ENCODE results near the gene HEPHL1.

Gene HEPHL1

DNA sequence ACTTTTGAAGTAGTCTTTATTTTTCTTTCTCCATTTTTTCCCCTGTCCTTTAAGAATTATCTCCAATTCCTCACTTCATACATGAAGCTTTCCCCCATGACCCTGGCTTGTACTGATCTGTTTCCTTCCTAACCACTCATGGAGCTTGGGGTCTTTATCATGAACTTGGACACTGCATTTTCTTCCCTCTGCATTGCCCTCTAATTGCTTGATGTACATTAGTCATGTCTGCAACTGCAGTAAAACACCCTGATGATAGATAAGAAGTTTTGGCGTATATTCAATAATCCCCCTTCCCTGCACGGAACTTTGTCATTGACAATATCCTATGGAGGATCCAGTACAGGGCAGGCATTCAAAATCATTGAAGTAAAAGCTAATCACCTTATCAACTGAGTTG is 3.4 kb downstream of the HEPHL1 start:
- no peaks in the 10 kb centered on the region for H3K4me1 ChIP-seq (ENCODE audit: control insufficient read depth, insufficient read depth, low read length)
- H3K9me3 ChIP-seq (replicated peaks; ENCODE audit: low read length): no peaks in the 10 kb centered on the region
- no peak overlapping the region for H3K9ac ChIP-seq (ENCODE audit: low read depth, low read length)
- H3K4me2 ChIP-seq (ENCODE audit: low read length): no peak overlapping the region
- H3K36me3 ChIP-seq (ENCODE audit: insufficient read depth, low read length): no peaks in the 10 kb centered on the region
- H3K4me3 ChIP-seq (ENCODE audit: low read length): no peak overlapping the region
- no peaks in the 10 kb centered on the region for H3K27me3 ChIP-seq (ENCODE audit: control insufficient read depth, insufficient read depth, low read length)

GRCh38 chr11:94025690-94026394 is 4.7 kb downstream of the HEPHL1 start:
- no peaks in the 10 kb centered on the region for H3K36me3 ChIP-seq (ENCODE audit: insufficient read depth, low read length)
- H3K4me1 ChIP-seq (ENCODE audit: control insufficient read depth, insufficient read depth, low read length): no peaks in the 10 kb centered on the region
- H3K4me3 ChIP-seq (ENCODE audit: low read length): no peak overlapping the region
- H3K9me3 ChIP-seq (replicated peaks; ENCODE audit: low read length): no peaks in the 10 kb centered on the region
- H3K4me2 ChIP-seq (ENCODE audit: low read length): no peak overlapping the region
- no peak overlapping the region for H3K9ac ChIP-seq (ENCODE audit: low read depth, low read length)
- no peaks in the 10 kb centered on the region for H3K27me3 ChIP-seq (ENCODE audit: control insufficient read depth, insufficient read depth, low read length)

GRCh38 chr11:94027210-94027609 is 6.1 kb downstream of the HEPHL1 start:
- no peaks in the 10 kb centered on the region for H3K4me1 ChIP-seq (ENCODE audit: control insufficient read depth, insufficient read depth, low read length)
- H3K4me3 ChIP-seq (ENCODE audit: low read length): no peak overlapping the region
- H3K4me2 ChIP-seq (ENCODE audit: low read length): no peak overlapping the region
- no peaks in the 10 kb centered on the region for H3K36me3 ChIP-seq (ENCODE audit: insufficient read depth, low read length)
- no peaks in the 10 kb centered on the region for H3K27me3 ChIP-seq (ENCODE audit: control insufficient read depth, insufficient read depth, low read length)
- no peak overlapping the region for H3K9ac ChIP-seq (ENCODE audit: low read depth, low read length)
- H3K9me3 ChIP-seq (replicated peaks; ENCODE audit: low read length): no peaks in the 10 kb centered on the region

GRCh38 chr11:94028436-94028835 is 7.3 kb downstream of the HEPHL1 start:
- no peak overlapping the region for H3K4me2 ChIP-seq (ENCODE audit: low read length)
- H3K36me3 ChIP-seq (ENCODE audit: insufficient read depth, low read length): no peaks in the 10 kb centered on the region
- H3K4me3 ChIP-seq (ENCODE audit: low read length): no peak overlapping the region
- H3K4me1 ChIP-seq (ENCODE audit: control insufficient read depth, insufficient read depth, low read length): no peaks in the 10 kb centered on the region
- H3K27me3 ChIP-seq (ENCODE audit: control insufficient read depth, insufficient read depth, low read length): no peaks in the 10 kb centered on the region
- H3K9me3 ChIP-seq (replicated peaks; ENCODE audit: low read length): no peaks in the 10 kb centered on the region
- H3K9ac ChIP-seq (ENCODE audit: low read depth, low read length): no peak overlapping the region

DNA sequence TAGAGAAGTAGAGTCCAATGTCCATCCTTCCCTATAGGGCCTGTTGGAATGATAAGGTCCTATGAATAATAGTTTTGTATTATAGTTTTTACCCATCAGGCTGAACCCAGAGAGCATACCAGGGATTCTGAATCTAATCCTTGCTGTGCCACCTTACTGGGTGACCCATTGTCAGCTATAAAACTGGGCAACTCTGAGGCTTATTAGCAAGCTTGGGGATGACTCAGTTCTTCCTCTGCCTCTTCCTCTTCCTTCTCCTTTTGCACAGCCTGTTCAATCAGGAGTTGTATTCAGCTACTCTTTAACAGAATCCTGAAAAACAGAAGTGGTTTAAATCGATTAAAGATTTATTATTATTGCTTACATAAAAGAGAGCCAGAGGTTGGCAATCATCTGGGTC is 8.9 kb downstream of the HEPHL1 start:
- Histone ChIP-seq H3K4me3 (ENCODE audit: low read length) (no peak overlapping the region), H3K9me3 (replicated peaks; ENCODE audit: low read length) (no peaks in the 10 kb centered on the region), H3K27me3 (ENCODE audit: control insufficient read depth, insufficient read depth, low read length) (no peaks in the 10 kb centered on the region), H3K4me1 (ENCODE audit: control insufficient read depth, insufficient read depth, low read length) (no peaks in the 10 kb centered on the region), H3K9ac (ENCODE audit: low read depth, low read length) (no peak overlapping the region), H3K4me2 (ENCODE audit: low read length) (no peak overlapping the region), H3K36me3 (ENCODE audit: insufficient read depth, low read length) (no peaks in the 10 kb centered on the region)

DNA sequence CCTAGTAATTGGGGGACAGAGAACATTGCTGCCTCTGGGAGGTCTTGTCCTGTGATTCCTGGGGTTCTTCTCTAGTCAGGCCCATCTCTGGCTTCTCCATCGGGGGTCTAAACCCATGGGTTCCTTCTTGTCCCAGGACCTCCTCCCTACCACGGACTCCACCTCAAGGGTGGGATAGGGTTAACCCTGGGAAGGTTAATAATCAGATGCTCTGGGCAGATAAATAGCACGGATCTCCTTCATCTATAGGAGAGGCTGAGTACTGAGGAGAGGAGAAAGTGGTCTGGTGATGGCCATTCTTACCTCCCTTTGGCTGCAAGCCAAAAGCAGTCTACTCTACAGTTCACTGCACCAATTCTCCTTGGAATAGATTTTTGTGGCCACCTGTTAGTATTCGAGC is 10.5 kb downstream of the HEPHL1 start:
- no peaks in the 10 kb centered on the region for H3K27me3 ChIP-seq (ENCODE audit: control insufficient read depth, insufficient read depth, low read length)

GRCh38 chr11:94032066-94032465 is 10.9 kb downstream of the HEPHL1 start:
- no peaks in the 10 kb centered on the region for H3K27me3 ChIP-seq (ENCODE audit: control insufficient read depth, insufficient read depth, low read length)
- H3K4me1 ChIP-seq (ENCODE audit: control insufficient read depth, insufficient read depth, low read length): no peaks in the 10 kb centered on the region
- H3K9ac ChIP-seq (ENCODE audit: low read depth, low read length): no peak overlapping the region
- no peak overlapping the region for H3K4me3 ChIP-seq (ENCODE audit: low read length)
- H3K9me3 ChIP-seq (replicated peaks; ENCODE audit: low read length): no peaks in the 10 kb centered on the region
- no peak overlapping the region for H3K4me2 ChIP-seq (ENCODE audit: low read length)
- no peaks in the 10 kb centered on the region for H3K36me3 ChIP-seq (ENCODE audit: insufficient read depth, low read length)

More for the DNA sequence above, 10.5 kb downstream of the HEPHL1 start:
- Histone ChIP-seq H3K4me1 (ENCODE audit: control insufficient read depth, insufficient read depth, low read length) (no peaks in the 10 kb centered on the region), H3K36me3 (ENCODE audit: insufficient read depth, low read length) (no peaks in the 10 kb centered on the region), H3K9me3 (replicated peaks; ENCODE audit: low read length) (no peaks in the 10 kb centered on the region), H3K4me2 (ENCODE audit: low read length) (no peak overlapping the region), H3K9ac (ENCODE audit: low read depth, low read length) (no peak overlapping the region), H3K4me3 (ENCODE audit: low read length) (no peak overlapping the region)

- no peaks in the 10 kb centered on the region for H3K27me3 ChIP-seq (ENCODE audit: control insufficient read depth, insufficient read depth, low read length)
- no peak overlapping the region for H3K9ac ChIP-seq (ENCODE audit: low read depth, low read length)
- H3K36me3 ChIP-seq (ENCODE audit: insufficient read depth, low read length): no peaks in the 10 kb centered on the region
- no peak overlapping the region for H3K4me2 ChIP-seq (ENCODE audit: low read length)
- no peaks in the 10 kb centered on the region for H3K9me3 ChIP-seq (replicated peaks; ENCODE audit: low read length)
- H3K4me3 ChIP-seq (ENCODE audit: low read length): no peak overlapping the region
- no peaks in the 10 kb centered on the region for H3K4me1 ChIP-seq (ENCODE audit: control insufficient read depth, insufficient read depth, low read length)
Observed at GRCh38 chr11:94032725-94033124, 11.6 kb downstream of the HEPHL1 start.

GRCh38 chr11:94034207-94034606 is 13.1 kb downstream of the HEPHL1 start:
- Histone ChIP-seq H3K4me2 (ENCODE audit: low read length) (no peak overlapping the region), H3K36me3 (ENCODE audit: insufficient read depth, low read length) (no peaks in the 10 kb centered on the region), H3K4me3 (ENCODE audit: low read length) (no peak overlapping the region), H3K27me3 (ENCODE audit: control insufficient read depth, insufficient read depth, low read length) (no peaks in the 10 kb centered on the region), H3K4me1 (ENCODE audit: control insufficient read depth, insufficient read depth, low read length) (no peaks in the 10 kb centered on the region), H3K9me3 (replicated peaks; ENCODE audit: low read length) (no peaks in the 10 kb centered on the region), H3K9ac (ENCODE audit: low read depth, low read length) (no peak overlapping the region)

- no peaks in the 10 kb centered on the region for H3K36me3 ChIP-seq (ENCODE audit: insufficient read depth, low read length)
- H3K9me3 ChIP-seq (replicated peaks; ENCODE audit: low read length): no peaks in the 10 kb centered on the region
- H3K4me2 ChIP-seq (ENCODE audit: low read length): no peak overlapping the region
- no peaks in the 10 kb centered on the region for H3K27me3 ChIP-seq (ENCODE audit: control insufficient read depth, insufficient read depth, low read length)
- H3K9ac ChIP-seq (ENCODE audit: low read depth, low read length): no peak overlapping the region
- H3K4me1 ChIP-seq (ENCODE audit: control insufficient read depth, insufficient read depth, low read length): no peaks in the 10 kb centered on the region
- H3K4me3 ChIP-seq (ENCODE audit: low read length): no peak overlapping the region
Observed at GRCh38 chr11:94036096-94036495, 14.9 kb downstream of the HEPHL1 start.

DNA sequence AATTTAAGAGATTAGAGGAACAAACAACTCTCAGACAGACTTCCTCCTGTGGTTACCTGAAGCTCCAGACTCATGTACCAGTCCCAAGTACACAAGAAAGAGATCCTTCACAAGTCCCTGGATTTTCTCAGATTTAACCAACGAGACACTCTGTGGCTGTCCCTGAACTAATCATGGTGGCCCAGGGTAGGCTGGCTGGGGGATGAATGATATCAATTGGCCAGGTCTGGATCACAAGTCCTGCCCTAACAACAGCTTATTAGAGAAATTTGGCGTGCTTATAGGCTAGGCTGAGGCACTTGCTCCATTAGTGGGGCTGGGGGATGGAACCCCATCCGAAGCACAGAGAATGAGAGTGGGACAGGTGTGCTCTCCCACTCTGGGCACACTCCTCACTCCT is 22.1 kb downstream of the HEPHL1 start:
- Histone ChIP-seq H3K4me3 (ENCODE audit: low read length) (no peak overlapping the region), H3K27me3 (ENCODE audit: control insufficient read depth, insufficient read depth, low read length) (no peaks in the 10 kb centered on the region), H3K9ac (ENCODE audit: low read depth, low read length) (no peak overlapping the region), H3K4me2 (ENCODE audit: low read length) (no peak overlapping the region), H3K9me3 (replicated peaks; ENCODE audit: low read length) (no peaks in the 10 kb centered on the region), H3K36me3 (ENCODE audit: insufficient read depth, low read length) (no peaks in the 10 kb centered on the region), H3K4me1 (ENCODE audit: control insufficient read depth, insufficient read depth, low read length) (no peaks in the 10 kb centered on the region)

- no peaks in the 10 kb centered on the region for H3K27me3 ChIP-seq (ENCODE audit: control insufficient read depth, insufficient read depth, low read length)
- H3K4me2 ChIP-seq (ENCODE audit: low read length): no peak overlapping the region
- no peaks in the 10 kb centered on the region for H3K4me1 ChIP-seq (ENCODE audit: control insufficient read depth, insufficient read depth, low read length)
- H3K36me3 ChIP-seq (ENCODE audit: insufficient read depth, low read length): no peaks in the 10 kb centered on the region
- H3K4me3 ChIP-seq (ENCODE audit: low read length): no peak overlapping the region
- no peak overlapping the region for H3K9ac ChIP-seq (ENCODE audit: low read depth, low read length)
- no peaks in the 10 kb centered on the region for H3K9me3 ChIP-seq (replicated peaks; ENCODE audit: low read length)
Observed at GRCh38 chr11:94046796-94047195, 25.6 kb downstream of the HEPHL1 start.

All from skeletal muscle satellite cell (primary cell).